Left renal cortex interstitium (tissue), 4 donors: ENCODE measurements around the gene PTGS1. TPM values are rescaled to one million over a fixed set of nuclear protein-coding genes. Genes with fewer than 3 reads are reported as not detected.
A peak's percentile ranks its signal among the peaks of the same experiment; 100 is the strongest.
"Not testable (repeated sequence)": the region's sequence is repeated elsewhere in the genome, so short reads cannot be mapped to it uniquely, and the experiment has no call there.

Experiments
- DNase-seq, 4 donors: peaks; one replicate each; pipeline ENCODE4 v3.0.0-alpha.2; 2013; ENCODE audit warnings: low read depth in 4 of 4, low spot score in 2 of 4, missing footprints in 1 of 4
- polyA plus RNA-seq, 4 donors: library from polyadenylated mRNA; unstranded; fragments of 120-200 nt; gene quantifications; one replicate each; pipeline ENCODE4 v1.2.1, GENCODE V29; 2013; ENCODE audit not compliant: insufficient read length in 4 of 4

PTGS1 gene
- polyA plus RNA-seq, 4 donors = 5.2 to 7.2 (median 5.6) TPM

GRCh38 chr9:122346478-122347347 is 24.1 kb upstream of the PTGS1 start:
- DNase-seq = no peak

- no peak for DNase-seq
These were observed 23.2 kb upstream of the PTGS1 start for GRCh38 chr9:122347348-122348287.

- DNase-seq = no peak
These were observed 22.5 kb upstream of the PTGS1 start for GRCh38 chr9:122348288-122348777.

- no peak for DNase-seq
These were observed 22.0 kb upstream of the PTGS1 start for GRCh38 chr9:122348791-122349190.

GRCh38 chr9:122349201-122349600 is 21.6 kb upstream of the PTGS1 start:
- no peak for DNase-seq

GRCh38 chr9:122350577-122351355 is 20.1 kb upstream of the PTGS1 start:
- peak in 1 of 4 donors; percentile 54 for DNase-seq

- DNase-seq = no peak
These were observed 16.2 kb upstream of the PTGS1 start for GRCh38 chr9:122354536-122355199.

- DNase-seq = no peak
These were observed 15.4 kb upstream of the PTGS1 start for GRCh38 chr9:122355336-122355875.

GRCh38 chr9:122356627-122357026 is 14.2 kb upstream of the PTGS1 start:
- DNase-seq = no peak

GRCh38 chr9:122360891-122361290 is 9.9 kb upstream of the PTGS1 start:
- DNase-seq = no peak

GRCh38 chr9:122363131-122363530 is 7.7 kb upstream of the PTGS1 start:
- not testable (repeated sequence) for DNase-seq

GRCh38 chr9:122364117-122364782 is 6.6 kb upstream of the PTGS1 start:
- no peak for DNase-seq

GRCh38 chr9:122364783-122365150 is 6.1 kb upstream of the PTGS1 start:
- no peak for DNase-seq

GRCh38 chr9:122366074-122366660 is 4.7 kb upstream of the PTGS1 start:
- no peak for DNase-seq

GRCh38 chr9:122367065-122367464 is 3.8 kb upstream of the PTGS1 start:
- no peak for DNase-seq

- DNase-seq = no peak
These were observed 2.9 kb upstream of the PTGS1 start for GRCh38 chr9:122367774-122368460.

- DNase-seq = no peak
These were observed 2.2 kb upstream of the PTGS1 start for GRCh38 chr9:122368642-122369041.

GRCh38 chr9:122370303-122370702 is 521 bp upstream of the PTGS1 start:
- DNase-seq = no peak
